Measurements from ENCODE around the gene CABP5. TPM values are rescaled to one million over a fixed set of nuclear protein-coding genes. Genes with fewer than 3 reads are reported as not detected.

CABP5 gene
- total and polyA plus RNA-seq, 2 experiments from 2014 or later = not detected

DNA sequence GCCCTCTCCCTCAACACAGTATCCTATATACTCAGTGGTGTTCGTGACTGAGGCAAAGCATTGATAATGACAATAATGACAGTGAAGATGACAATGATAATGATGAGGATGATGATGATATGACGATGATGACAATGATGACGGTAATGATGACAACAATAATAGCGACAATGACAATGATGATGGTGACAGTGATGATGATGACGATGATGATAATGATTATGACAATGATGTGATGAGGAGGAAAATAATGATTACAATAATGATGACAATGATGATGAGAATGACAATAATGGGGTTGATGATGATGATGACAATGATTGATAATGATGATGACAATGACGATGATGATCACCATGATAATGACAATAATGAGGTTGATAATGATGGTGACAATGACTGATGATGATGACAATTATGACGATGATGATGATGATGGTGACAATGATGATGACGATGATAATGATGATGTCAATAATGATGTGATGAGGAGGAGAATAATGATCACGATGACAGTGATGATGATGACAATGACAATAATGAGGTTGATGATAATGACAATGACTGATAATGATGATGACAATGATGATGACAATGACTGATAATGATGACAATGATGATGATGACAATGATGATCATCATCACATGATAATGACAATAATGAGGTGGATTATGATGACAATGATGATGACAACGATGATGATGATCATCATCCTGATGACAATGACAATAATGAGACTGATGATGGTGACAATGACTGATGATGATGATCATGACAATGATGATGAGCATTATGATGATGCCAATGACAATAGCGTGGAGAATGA is 32.7 kb downstream of the CABP5 start (continued):
- TF ChIP-seq ZNF462 (CRISPR knock-in tag; IDR thresholded peaks at IDR 0.05) = no peak

DNA sequence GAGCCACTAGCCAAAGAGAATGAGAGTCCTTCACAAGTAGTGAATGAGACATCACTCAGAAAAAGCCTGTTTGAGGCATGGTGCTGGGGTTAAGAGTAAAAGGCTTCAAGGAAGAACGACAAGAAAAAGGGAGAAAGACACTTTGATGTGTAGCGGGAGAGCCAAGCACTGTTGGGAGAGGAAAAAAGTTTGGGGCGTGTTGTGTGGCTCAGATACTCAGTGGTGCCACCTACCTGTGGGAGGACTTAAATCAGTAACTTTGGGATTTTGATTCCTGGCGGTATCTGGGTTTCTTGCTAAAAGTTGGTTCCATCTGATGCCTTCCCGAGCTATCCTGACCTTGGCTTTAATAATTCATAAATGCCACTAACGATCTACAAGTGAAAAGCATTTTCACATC is 37.1 kb downstream of the CABP5 start:
- Histone ChIP-seq H3K4me2 (no peak overlapping the region), H3K79me2 (replicated peaks; ENCODE audit: insufficient read depth) (no peaks in the 10 kb centered on the region), H3K27ac (ENCODE audit: low read depth) (no peak overlapping the region), H3K27me3 (ENCODE audit: insufficient read depth) (no peaks in the 10 kb centered on the region), H3K4me1 (ENCODE audit: insufficient read depth) (no peaks in the 10 kb centered on the region), H3K36me3 (ENCODE audit: insufficient read depth) (no peaks in the 10 kb centered on the region), H2AFZ (peak overlapping the region; percentile 99), H3K9me2 (ENCODE audit: insufficient read depth) (peaks cover 12% of the 10 kb centered on the region; the same call in 1 of the 2 replicates), H3K4me3 (no peak overlapping the region), H3F3A (replicated peaks; ENCODE audit: low read depth) (no peaks in the 10 kb centered on the region), H4K20me1 (replicated peaks; ENCODE audit: insufficient read depth) (no peaks in the 10 kb centered on the region)
- Mint-ChIP-seq H3K4me3 (no peak overlapping the region), H3K4me1 (no peaks in the 10 kb centered on the region), H3K36me3 (ENCODE audit: low read depth) (no peaks in the 10 kb centered on the region), H3K9me3 (peaks cover 8% of the 10 kb centered on the region; the same call in 2 of the 3 replicates), H3K27me3 (ENCODE audit: insufficient read depth, low read depth, poor library complexity) (peaks cover 6% of the 10 kb centered on the region), H3K27ac (no peak overlapping the region)
- TF ChIP-seq CTCF (conservative IDR thresholded peaks at IDR 0.05; ENCODE audit: low read depth in 2 of 2) (peak; percentile 67), EZH2 (IDR thresholded peaks at IDR 0.05; ENCODE audit: low read depth, unreplicated experiment) (no peak)
- peak; percentile 83 for DNase-seq (ENCODE audit: low spot score)
- ATAC-seq = no peak

Measured in GM23338 (cell line).